ENCODE measurements around the gene NEDD4L.

The NEDD4L gene

GRCh38 chr18:58125183-58125582 lies 81.2 kb downstream of the NEDD4L start:
- DNase-seq = no peak

GRCh38 chr18:58125756-58126155 lies 81.7 kb downstream of the NEDD4L start:
- DNase-seq = no peak

- peak; percentile 79 for DNase-seq
Measured at GRCh38 chr18:58128381-58129374, 84.7 kb downstream of the NEDD4L start.

GRCh38 chr18:58132595-58133261 lies 88.7 kb downstream of the NEDD4L start:
- no peak for DNase-seq

- DNase-seq = no peak
Measured at GRCh38 chr18:58135183-58135641, 91.2 kb downstream of the NEDD4L start.

- DNase-seq = peak; percentile 13
Measured at GRCh38 chr18:58135701-58136331, 91.8 kb downstream of the NEDD4L start.

GRCh38 chr18:58136879-58137278 lies 92.9 kb downstream of the NEDD4L start:
- DNase-seq = no peak

GRCh38 chr18:58139459-58140386 lies 95.7 kb downstream of the NEDD4L start:
- DNase-seq = no peak

GRCh38 chr18:58140387-58141325 lies 96.6 kb downstream of the NEDD4L start:
- no peak for DNase-seq

GRCh38 chr18:58143386-58143785 lies 99.4 kb downstream of the NEDD4L start:
- DNase-seq = no peak

- DNase-seq = no peak
Measured at GRCh38 chr18:58144106-58144505, 100.1 kb downstream of the NEDD4L start.

- no peak for DNase-seq
Measured at GRCh38 chr18:58144671-58145285, 100.8 kb downstream of the NEDD4L start.

- DNase-seq = no peak
Measured at GRCh38 chr18:58146099-58146498, 102.1 kb downstream of the NEDD4L start.

GRCh38 chr18:58148954-58149471 lies 105.0 kb downstream of the NEDD4L start:
- DNase-seq = no peak

GRCh38 chr18:58150772-58151171 lies 106.7 kb downstream of the NEDD4L start:
- no peak for DNase-seq

- DNase-seq = no peak
Measured at GRCh38 chr18:58152216-58152615, 108.2 kb downstream of the NEDD4L start.

GRCh38 chr18:58152891-58153290 lies 108.9 kb downstream of the NEDD4L start:
- no peak for DNase-seq

GRCh38 chr18:58156516-58156915 lies 112.5 kb downstream of the NEDD4L start:
- no peak for DNase-seq

- DNase-seq = no peak
Measured at GRCh38 chr18:58157237-58157636, 113.2 kb downstream of the NEDD4L start.

- DNase-seq = no peak
Measured at GRCh38 chr18:58158008-58158407, 114.0 kb downstream of the NEDD4L start.
